Stimulated activated naive CD8-positive, alpha-beta T cell treated with anti-CD3 and anti-CD28 coated beads, Interleukin-15, amount 100 ng/mL, for 72 hours (primary cell): ENCODE measurements around the gene KLHL1.

Experiments used
- ATAC-seq: fragments of 150-1000 bp; cut with Tn5 transposase; 2 replicates; pipeline ENCODE4 v1.10.0; 2021; ENCODE audit warnings: mild to moderate bottlenecking, moderate library complexity
- DNase-seq, 2 donors: peaks; one replicate each; pipeline ENCODE4 v3.0.0; 2021 to 2022
- H3K27ac Mint-ChIP-seq, 2 donors: one replicate each; pipeline ENCODE4 v1.8.0; 2022; ENCODE audit warnings: mild to moderate bottlenecking in 2 of 2, mixed read lengths in 2 of 2, moderate library complexity in 2 of 2
- H3K27me3 Mint-ChIP-seq: one replicate; pipeline ENCODE4 v1.8.0; 2022; ENCODE audit warnings: mixed read lengths
- H3K4me1 Mint-ChIP-seq: one replicate; pipeline ENCODE4 v1.8.0; 2022; ENCODE audit warnings: mild to moderate bottlenecking, mixed read lengths
- H3K4me3 Mint-ChIP-seq, 2 donors: one replicate each; pipeline ENCODE4 v1.8.0; 2022; ENCODE audit warnings: mild to moderate bottlenecking in 2 of 2, mixed read lengths in 2 of 2, moderate library complexity in 1 of 2
- H3K9me3 Mint-ChIP-seq, 2 donors: one replicate each; pipeline ENCODE4 v1.8.0; 2022; ENCODE audit warnings: mixed read lengths in 2 of 2

Gene KLHL1

DNA sequence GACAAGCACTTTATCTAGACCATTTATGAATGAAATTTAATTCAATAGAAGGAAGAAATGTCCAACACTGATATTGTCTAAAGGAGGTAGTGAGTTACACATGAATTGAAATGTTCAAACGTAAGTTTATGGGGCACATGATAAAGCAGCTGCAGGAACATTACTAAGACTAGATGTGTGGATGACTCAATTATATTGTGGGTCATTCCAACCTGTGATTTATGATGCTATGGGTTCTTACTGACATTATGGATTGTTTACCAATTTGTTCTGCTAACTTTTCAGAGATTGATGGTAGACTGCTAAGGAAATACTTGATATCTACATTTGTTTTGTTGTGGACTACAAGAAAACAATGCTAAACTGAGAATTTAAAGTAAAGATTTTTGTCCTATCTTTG is 56.7 kb downstream of the KLHL1 start:
- DNase-seq, result no peak
- Mint-ChIP-seq H3K4me3 (no peak overlapping the region), H3K27ac (no peak overlapping the region), H3K4me1 (no peaks in the 10 kb centered on the region), H3K27me3 (no peaks in the 10 kb centered on the region), H3K9me3 (peaks cover 13 to 35% of the 10 kb centered on the region in 2 donors)
- no peak for ATAC-seq

DNA sequence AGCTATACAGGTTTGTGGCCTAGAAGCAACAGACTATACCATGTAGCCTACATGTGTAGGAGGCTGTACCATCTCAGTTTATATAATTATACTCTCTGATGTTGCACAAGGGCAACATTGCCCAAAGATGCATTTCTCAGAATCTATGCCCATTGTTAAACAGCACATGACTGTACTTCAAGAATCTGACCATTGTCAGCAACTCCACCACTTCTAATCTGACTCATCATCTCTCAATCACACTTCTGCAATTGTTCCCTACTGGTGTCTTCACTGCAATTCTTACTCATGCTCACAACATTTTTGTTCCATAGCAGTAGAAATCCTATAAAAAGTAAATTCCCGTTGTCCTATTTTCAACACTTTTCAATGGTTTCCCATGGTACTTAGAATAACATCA is 64.6 kb downstream of the KLHL1 start:
- Mint-ChIP-seq H3K4me3 (no peak overlapping the region), H3K9me3 (peaks cover 7 to 11% of the 10 kb centered on the region in 2 donors), H3K27ac (no peak overlapping the region), H3K4me1 (no peaks in the 10 kb centered on the region), H3K27me3 (no peaks in the 10 kb centered on the region)
- DNase-seq (no peak), ATAC-seq (no peak)

DNA sequence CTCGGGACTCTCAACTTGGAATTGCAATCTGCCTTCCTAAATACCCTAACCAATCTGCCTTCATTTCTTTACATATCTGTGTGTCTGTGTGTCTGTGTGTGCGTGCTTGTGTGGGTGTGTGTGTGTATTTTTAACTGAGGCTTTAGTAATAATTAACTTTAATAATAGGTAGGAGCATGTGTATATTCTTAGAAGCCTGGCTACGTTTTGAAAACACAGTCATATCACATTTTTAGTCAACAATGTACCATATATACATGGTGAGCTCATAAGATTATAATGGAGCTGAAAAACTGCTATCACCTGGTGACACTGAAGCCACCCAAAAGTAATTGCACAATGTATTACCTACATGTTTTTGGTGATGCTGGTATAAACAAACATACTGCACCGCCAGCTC is 66.1 kb downstream of the KLHL1 start:
- H3K27ac Mint-ChIP-seq, result no peak overlapping the region
- H3K9me3 Mint-ChIP-seq, result peaks cover 7 to 11% of the 10 kb centered on the region in 2 donors
- H3K27me3 Mint-ChIP-seq, result no peaks in the 10 kb centered on the region
- no peak for DNase-seq
- ATAC-seq, result no peak
- H3K4me3 Mint-ChIP-seq, result no peak overlapping the region
- H3K4me1 Mint-ChIP-seq, result no peaks in the 10 kb centered on the region

- no peaks in the 10 kb centered on the region for H3K4me1 Mint-ChIP-seq
- ATAC-seq (no peak), DNase-seq (no peak)
- H3K27me3 Mint-ChIP-seq, result no peaks in the 10 kb centered on the region
- H3K4me3 Mint-ChIP-seq, result no peak overlapping the region
- peaks cover 6 to 30% of the 10 kb centered on the region in 2 donors for H3K9me3 Mint-ChIP-seq
- H3K27ac Mint-ChIP-seq, result no peak overlapping the region
Measured at GRCh38 chr13:70034286-70034685, 74.0 kb downstream of the KLHL1 start.

DNA sequence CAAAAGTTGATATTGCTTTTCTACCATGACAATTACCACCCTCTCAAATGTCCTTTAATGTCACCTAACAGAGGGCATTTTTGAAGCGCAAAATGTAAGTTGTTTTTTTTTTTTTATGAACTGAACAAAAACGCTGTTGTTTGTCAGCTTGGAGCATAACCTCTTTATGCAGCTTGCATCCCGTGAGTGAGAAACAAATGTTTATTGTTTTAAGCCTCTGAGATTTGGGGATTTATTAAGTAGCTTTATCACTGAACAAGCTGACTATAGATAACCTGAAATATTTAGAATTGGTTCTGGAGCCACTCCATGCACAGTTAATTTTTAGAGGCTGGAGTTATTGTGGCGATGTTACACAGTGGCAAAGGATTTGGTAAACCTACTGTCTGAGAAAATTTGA is 80.7 kb downstream of the KLHL1 start:
- H3K4me1 Mint-ChIP-seq, result no peaks in the 10 kb centered on the region
- H3K27me3 Mint-ChIP-seq, result no peaks in the 10 kb centered on the region
- H3K4me3 Mint-ChIP-seq, result no peak overlapping the region
- no peak for ATAC-seq
- peaks cover 8 to 26% of the 10 kb centered on the region in 2 donors for H3K9me3 Mint-ChIP-seq
- no peak overlapping the region for H3K27ac Mint-ChIP-seq
- no peak for DNase-seq

DNA sequence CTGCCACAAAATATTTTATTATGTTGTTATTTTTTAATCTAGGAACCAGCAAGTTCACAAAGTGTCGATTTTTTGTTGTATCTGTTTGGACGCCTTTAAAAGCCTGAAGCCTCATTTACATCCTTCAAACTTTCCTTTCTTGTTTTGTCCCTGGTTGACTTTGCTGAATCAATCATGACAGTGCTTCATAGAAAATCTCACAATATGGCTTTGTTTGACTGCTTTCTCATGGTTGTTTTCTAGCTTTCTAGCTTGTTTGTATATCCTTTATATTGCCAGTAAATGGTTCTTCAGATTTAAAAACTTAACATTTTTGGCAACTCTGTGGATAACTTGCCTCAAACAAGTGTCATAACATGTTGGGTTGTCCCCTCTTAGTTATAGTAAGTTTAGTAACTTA is 84.7 kb downstream of the KLHL1 start:
- Mint-ChIP-seq H3K27ac (no peak overlapping the region), H3K27me3 (no peaks in the 10 kb centered on the region), H3K4me1 (no peaks in the 10 kb centered on the region), H3K4me3 (no peak overlapping the region), H3K9me3 (peaks cover 9 to 11% of the 10 kb centered on the region in 2 donors)
- no peak for DNase-seq
- no peak for ATAC-seq

- peaks cover 9 to 12% of the 10 kb centered on the region in 2 donors for H3K9me3 Mint-ChIP-seq
Measured at GRCh38 chr13:70022646-70023045, 85.6 kb downstream of the KLHL1 start.

DNA sequence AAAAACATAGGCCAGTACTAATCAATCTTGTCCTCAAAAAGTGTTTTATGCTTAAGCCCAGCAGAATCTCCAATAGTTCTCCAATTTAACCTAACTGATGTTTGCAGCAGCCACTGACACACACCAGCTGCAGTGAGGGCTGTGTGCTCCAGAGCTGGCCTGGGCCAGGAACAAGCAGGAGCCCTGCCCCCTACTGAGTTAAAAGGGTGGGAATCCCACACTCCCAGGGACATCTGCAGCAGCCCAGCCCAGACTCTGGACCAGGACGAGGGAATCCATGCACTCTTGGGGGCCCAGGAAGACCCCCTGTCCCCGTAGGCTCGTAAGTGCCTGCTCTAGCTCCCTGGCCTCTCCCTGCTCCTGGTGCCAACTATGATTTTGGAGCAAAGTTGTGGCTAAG is 92.1 kb downstream of the KLHL1 start:
- Mint-ChIP-seq H3K27ac (no peak overlapping the region), H3K4me3 (no peak overlapping the region), H3K9me3 (peaks cover 8 to 19% of the 10 kb centered on the region in 2 donors), H3K27me3 (no peaks in the 10 kb centered on the region), H3K4me1 (no peaks in the 10 kb centered on the region)
- no peak for DNase-seq
- ATAC-seq, result no peak

More at GRCh38 chr13:70022646-70023045, 85.6 kb downstream of the KLHL1 start:
- DNase-seq (no peak), ATAC-seq (no peak)
- Mint-ChIP-seq H3K4me3 (no peak overlapping the region), H3K27ac (no peak overlapping the region), H3K27me3 (no peaks in the 10 kb centered on the region), H3K4me1 (no peaks in the 10 kb centered on the region)

GRCh38 chr13:70014337-70014736 is 93.9 kb downstream of the KLHL1 start:
- Mint-ChIP-seq H3K4me3 (no peak overlapping the region), H3K27me3 (no peaks in the 10 kb centered on the region), H3K4me1 (no peaks in the 10 kb centered on the region), H3K9me3 (peaks cover 14 to 29% of the 10 kb centered on the region in 2 donors), H3K27ac (no peak overlapping the region)
- ATAC-seq, result no peak
- DNase-seq, result no peak

- no peak overlapping the region for H3K27ac Mint-ChIP-seq
- no peak for ATAC-seq
- no peaks in the 10 kb centered on the region for H3K9me3 Mint-ChIP-seq
- no peak for DNase-seq
- H3K4me1 Mint-ChIP-seq, result no peaks in the 10 kb centered on the region
- no peak overlapping the region for H3K4me3 Mint-ChIP-seq
- no peaks in the 10 kb centered on the region for H3K27me3 Mint-ChIP-seq
Measured at GRCh38 chr13:69999875-70000274, 108.4 kb downstream of the KLHL1 start.

DNA sequence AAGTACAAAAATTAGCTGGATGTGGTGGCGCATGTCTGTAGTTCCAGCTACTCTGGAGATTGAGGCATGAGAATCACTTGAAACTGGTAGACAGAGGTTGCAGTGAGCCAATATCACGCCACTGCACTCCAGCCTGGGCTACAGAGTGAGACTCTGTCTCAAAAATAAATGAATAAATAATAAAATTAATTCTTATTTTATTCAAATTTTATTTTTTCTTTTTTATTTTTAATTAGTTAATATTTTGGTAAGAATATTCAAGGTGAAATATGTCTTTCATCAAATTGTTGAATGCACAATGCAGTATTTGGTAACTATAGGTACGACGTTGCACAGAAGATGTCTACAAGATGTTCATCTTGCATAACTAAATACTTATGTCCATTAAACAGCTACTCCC is 111.2 kb downstream of the KLHL1 start:
- no peak overlapping the region for H3K27ac Mint-ChIP-seq
- no peak overlapping the region for H3K4me3 Mint-ChIP-seq
- H3K4me1 Mint-ChIP-seq, result no peaks in the 10 kb centered on the region
- H3K9me3 Mint-ChIP-seq, result peaks cover 0 to 6% of the 10 kb centered on the region in 2 donors
- no peak for DNase-seq
- no peaks in the 10 kb centered on the region for H3K27me3 Mint-ChIP-seq
- ATAC-seq, result no peak

- H3K4me1 Mint-ChIP-seq, result no peaks in the 10 kb centered on the region
- H3K9me3 Mint-ChIP-seq, result peaks cover 17 to 21% of the 10 kb centered on the region in 2 donors
- no peak overlapping the region for H3K27ac Mint-ChIP-seq
- H3K4me3 Mint-ChIP-seq, result no peak overlapping the region
- ATAC-seq (no peak), DNase-seq (no peak)
- H3K27me3 Mint-ChIP-seq, result no peaks in the 10 kb centered on the region
Measured at GRCh38 chr13:69980799-69981198, 127.5 kb downstream of the KLHL1 start.

- ATAC-seq (no peak), DNase-seq (no peak)
- Mint-ChIP-seq H3K4me3 (no peak overlapping the region), H3K9me3 (peaks cover 7 to 10% of the 10 kb centered on the region in 2 donors), H3K27ac (no peak overlapping the region), H3K27me3 (no peaks in the 10 kb centered on the region), H3K4me1 (no peaks in the 10 kb centered on the region)
Measured at GRCh38 chr13:69975496-69975895, 132.8 kb downstream of the KLHL1 start.

GRCh38 chr13:69970520-69970919 is 137.7 kb downstream of the KLHL1 start:
- DNase-seq, result no peak
- Mint-ChIP-seq H3K27ac (no peak overlapping the region), H3K27me3 (no peaks in the 10 kb centered on the region), H3K9me3 (peaks cover 10 to 17% of the 10 kb centered on the region in 2 donors), H3K4me1 (no peaks in the 10 kb centered on the region), H3K4me3 (no peak overlapping the region)
- ATAC-seq, result no peak

DNA sequence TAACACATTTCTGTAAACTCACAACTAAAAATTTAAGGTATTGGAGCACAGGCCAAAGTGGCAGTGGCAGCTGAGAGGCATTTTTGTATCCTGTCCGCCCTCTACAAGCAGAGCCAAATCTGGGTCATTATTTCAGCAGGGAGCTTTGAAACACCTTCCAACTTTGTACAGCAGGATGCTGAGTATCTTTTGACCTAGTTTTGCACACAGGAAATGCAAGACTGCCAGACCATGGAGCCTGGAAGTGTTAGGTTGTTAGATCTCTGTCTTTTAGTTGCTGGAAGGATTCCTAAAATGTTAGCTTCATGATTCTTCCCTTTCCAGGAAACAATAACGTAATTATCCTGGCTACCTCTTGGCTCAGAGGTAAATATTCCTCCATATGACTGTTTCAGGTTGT is 149.2 kb downstream of the KLHL1 start:
- DNase-seq (no peak), ATAC-seq (no peak)
- Mint-ChIP-seq H3K9me3 (no peaks in the 10 kb centered on the region), H3K4me3 (no peak overlapping the region), H3K4me1 (no peaks in the 10 kb centered on the region), H3K27ac (no peak overlapping the region), H3K27me3 (no peaks in the 10 kb centered on the region)

DNA sequence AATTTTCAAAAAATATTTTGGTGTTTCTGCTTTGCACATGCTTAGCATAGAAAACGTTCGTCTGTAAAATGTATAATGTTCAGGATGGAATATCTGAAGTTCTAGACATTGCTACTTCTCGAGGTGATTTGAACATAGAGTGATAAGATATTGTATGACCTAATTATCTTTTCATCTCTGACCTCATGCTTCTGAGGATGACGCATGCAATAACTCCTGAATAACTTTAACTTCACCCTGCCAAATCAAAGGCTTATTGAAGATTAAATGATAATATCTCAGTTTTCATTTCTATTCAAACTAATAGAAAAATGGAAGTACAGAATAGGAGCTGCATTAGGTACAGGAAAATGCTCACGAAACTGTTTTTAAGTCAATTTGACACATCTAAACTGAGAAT is 151.4 kb downstream of the KLHL1 start:
- no peak overlapping the region for H3K4me3 Mint-ChIP-seq
- H3K9me3 Mint-ChIP-seq, result no peaks in the 10 kb centered on the region
- H3K27ac Mint-ChIP-seq, result no peak overlapping the region
- H3K27me3 Mint-ChIP-seq, result no peaks in the 10 kb centered on the region
- H3K4me1 Mint-ChIP-seq, result no peaks in the 10 kb centered on the region
- ATAC-seq (no peak), DNase-seq (no peak)

DNA sequence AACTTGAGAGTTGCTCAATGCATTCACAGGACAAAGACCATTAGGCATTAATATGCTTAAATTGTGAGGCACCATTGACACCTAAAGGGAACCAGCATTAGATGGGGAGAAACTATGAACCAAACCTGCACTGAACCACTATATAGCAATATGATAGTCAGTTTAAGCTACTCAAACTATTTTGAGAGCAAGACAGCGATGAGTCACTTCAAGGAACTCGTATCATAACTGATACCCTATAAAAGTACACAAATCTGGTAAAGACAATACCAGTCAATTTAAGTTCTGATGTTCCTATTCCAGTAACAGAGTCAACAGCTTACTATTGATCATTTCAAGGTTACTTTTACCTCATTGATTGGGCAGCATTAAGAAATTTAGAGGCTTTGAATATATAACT is 151.9 kb downstream of the KLHL1 start:
- Mint-ChIP-seq H3K4me1 (no peaks in the 10 kb centered on the region), H3K27me3 (no peaks in the 10 kb centered on the region), H3K9me3 (no peaks in the 10 kb centered on the region), H3K4me3 (no peak overlapping the region), H3K27ac (no peak overlapping the region)
- DNase-seq (no peak), ATAC-seq (no peak)
